A549 (cell line): ENCODE results near the gene OR2M5. TPM values are rescaled to one million over a fixed set of nuclear protein-coding genes. Genes with fewer than 3 reads are reported as not detected.

Experiments used
- polyA plus RNA-seq, 4 experiments: library from polyadenylated mRNA; depleted of rRNA in 3 of 4; stranded (reverse); fragments of >200 nt; fragmentation: RNase III in 1 of 4; extraction: RNeasy Plus Mini Kit Qiagen cat#74134 plus additional on column Dnase treatment in 1 of 4; gene quantifications; 2 replicates in 3 of 4; 3 replicates in 1 of 4; pipeline ENCODE4 v1.2.3, GENCODE V29; 2011 to 2017

Gene OR2M5
- polyA plus RNA-seq, 2 of the 4 experiments (the other 2 are of a cell fraction): not detected

Other genes starting within 250 kb of the OR2M5 start
- not detected in 2 replicates for gene OR2W3, start 249.6 kb upstream of the OR2M5 start, polyA plus RNA-seq (2011; rRNA removed)
- not detected in 3 replicates for gene OR2W3, start 249.6 kb upstream of the OR2M5 start, polyA plus RNA-seq (2017; fragmentation: RNase III; extraction: RNeasy Plus Mini Kit Qiagen cat#74134 plus additional on column Dnase treatment)
- gene OR2T8, start 224.9 kb upstream of the OR2M5 start, polyA plus RNA-seq (2011; rRNA removed): not detected in 2 replicates
- gene OR2T8, start 224.9 kb upstream of the OR2M5 start, polyA plus RNA-seq (2017; fragmentation: RNase III; extraction: RNeasy Plus Mini Kit Qiagen cat#74134 plus additional on column Dnase treatment): not detected in 3 replicates
- gene OR2AJ1, start 220.3 kb upstream of the OR2M5 start, polyA plus RNA-seq (2011; rRNA removed): not detected in 2 replicates
- not detected in 3 replicates for gene OR2AJ1, start 220.3 kb upstream of the OR2M5 start, polyA plus RNA-seq (2017; fragmentation: RNase III; extraction: RNeasy Plus Mini Kit Qiagen cat#74134 plus additional on column Dnase treatment)
- not detected in 2 replicates for gene OR2L8, start 196.3 kb upstream of the OR2M5 start, polyA plus RNA-seq (2011; rRNA removed)
- not detected in 3 replicates for gene OR2L8, start 196.3 kb upstream of the OR2M5 start, polyA plus RNA-seq (2017; fragmentation: RNase III; extraction: RNeasy Plus Mini Kit Qiagen cat#74134 plus additional on column Dnase treatment)
- gene OR2AK2, start 179.9 kb upstream of the OR2M5 start, polyA plus RNA-seq (2011; rRNA removed): not detected in 2 replicates
- gene OR2AK2, start 179.9 kb upstream of the OR2M5 start, polyA plus RNA-seq (2017; fragmentation: RNase III; extraction: RNeasy Plus Mini Kit Qiagen cat#74134 plus additional on column Dnase treatment): not detected in 3 replicates
- not detected in 2 replicates for gene OR2L5, start 131.5 kb upstream of the OR2M5 start, polyA plus RNA-seq (2011; rRNA removed)
- gene OR2L5, start 131.5 kb upstream of the OR2M5 start, polyA plus RNA-seq (2017; fragmentation: RNase III; extraction: RNeasy Plus Mini Kit Qiagen cat#74134 plus additional on column Dnase treatment): not detected in 3 replicates
- gene OR2L2, start 115.1 kb upstream of the OR2M5 start, polyA plus RNA-seq (2011; rRNA removed): not detected in 2 replicates
- gene OR2L2, start 115.1 kb upstream of the OR2M5 start, polyA plus RNA-seq (2017; fragmentation: RNase III; extraction: RNeasy Plus Mini Kit Qiagen cat#74134 plus additional on column Dnase treatment): not detected in 3 replicates
- gene OR2L3, start 98.3 kb upstream of the OR2M5 start, polyA plus RNA-seq (2011; rRNA removed): not detected in 2 replicates
- gene OR2L3, start 98.3 kb upstream of the OR2M5 start, polyA plus RNA-seq (2017; fragmentation: RNase III; extraction: RNeasy Plus Mini Kit Qiagen cat#74134 plus additional on column Dnase treatment): not detected in 3 replicates
- not detected in 2 replicates for gene OR2L13, start 50.0 kb upstream of the OR2M5 start, polyA plus RNA-seq (2011; rRNA removed)
- not detected in 3 replicates for gene OR2L13, start 50.0 kb upstream of the OR2M5 start, polyA plus RNA-seq (2017; fragmentation: RNase III; extraction: RNeasy Plus Mini Kit Qiagen cat#74134 plus additional on column Dnase treatment)
- gene OR2M2, start 29.7 kb downstream of the OR2M5 start, polyA plus RNA-seq (2011; rRNA removed): not detected in 2 replicates
- not detected in 3 replicates for gene OR2M2, start 29.7 kb downstream of the OR2M5 start, polyA plus RNA-seq (2017; fragmentation: RNase III; extraction: RNeasy Plus Mini Kit Qiagen cat#74134 plus additional on column Dnase treatment)
- gene OR2M3, start 52.1 kb downstream of the OR2M5 start, polyA plus RNA-seq (2011; rRNA removed): not detected in 2 replicates
- not detected in 3 replicates for gene OR2M3, start 52.1 kb downstream of the OR2M5 start, polyA plus RNA-seq (2017; fragmentation: RNase III; extraction: RNeasy Plus Mini Kit Qiagen cat#74134 plus additional on column Dnase treatment)
- not detected in 2 replicates for gene OR2M4, start 86.3 kb downstream of the OR2M5 start, polyA plus RNA-seq (2011; rRNA removed)
- gene OR2M4, start 86.3 kb downstream of the OR2M5 start, polyA plus RNA-seq (2017; fragmentation: RNase III; extraction: RNeasy Plus Mini Kit Qiagen cat#74134 plus additional on column Dnase treatment): not detected in 3 replicates
- gene OR2T33, start 132.8 kb downstream of the OR2M5 start, polyA plus RNA-seq (2011; rRNA removed): not detected in 2 replicates
- gene OR2T33, start 132.8 kb downstream of the OR2M5 start, polyA plus RNA-seq (2017; fragmentation: RNase III; extraction: RNeasy Plus Mini Kit Qiagen cat#74134 plus additional on column Dnase treatment): not detected in 3 replicates
- not detected in 2 replicates for gene OR2T12, start 158.3 kb downstream of the OR2M5 start, polyA plus RNA-seq (2011; rRNA removed)
- gene OR2T12, start 158.3 kb downstream of the OR2M5 start, polyA plus RNA-seq (2017; fragmentation: RNase III; extraction: RNeasy Plus Mini Kit Qiagen cat#74134 plus additional on column Dnase treatment): not detected in 3 replicates
- gene OR2M7, start 179.4 kb downstream of the OR2M5 start, polyA plus RNA-seq (2011; rRNA removed): not detected in 2 replicates
- gene OR2M7, start 179.4 kb downstream of the OR2M5 start, polyA plus RNA-seq (2017; fragmentation: RNase III; extraction: RNeasy Plus Mini Kit Qiagen cat#74134 plus additional on column Dnase treatment): not detected in 3 replicates
- not detected in 2 replicates for gene OR14C36, start 203.6 kb downstream of the OR2M5 start, polyA plus RNA-seq (2011; rRNA removed)
- not detected in 3 replicates for gene OR14C36, start 203.6 kb downstream of the OR2M5 start, polyA plus RNA-seq (2017; fragmentation: RNase III; extraction: RNeasy Plus Mini Kit Qiagen cat#74134 plus additional on column Dnase treatment)
- gene OR2T4, start 216.5 kb downstream of the OR2M5 start, polyA plus RNA-seq (2011; rRNA removed): not detected in 2 replicates
- gene OR2T4, start 216.5 kb downstream of the OR2M5 start, polyA plus RNA-seq (2017; fragmentation: RNase III; extraction: RNeasy Plus Mini Kit Qiagen cat#74134 plus additional on column Dnase treatment): not detected in 3 replicates
- not detected in 2 replicates for gene OR2T6, start 230.6 kb downstream of the OR2M5 start, polyA plus RNA-seq (2011; rRNA removed)
- gene OR2T6, start 230.6 kb downstream of the OR2M5 start, polyA plus RNA-seq (2017; fragmentation: RNase III; extraction: RNeasy Plus Mini Kit Qiagen cat#74134 plus additional on column Dnase treatment): not detected in 3 replicates